Stimulated activated CD8-positive, alpha-beta memory T cell treated with anti-CD3 and anti-CD28 coated beads, Interleukin-4, amount 100 ng/mL, for 24 hours (primary cell): ENCODE data around the gene SLC4A5.
"Not testable (repeated sequence)": the region's sequence is repeated elsewhere in the genome, so short reads cannot be mapped to it uniquely, and the experiment has no call there.

Experiments used
- DNase-seq: peaks from one replicate; pipeline ENCODE4 v3.0.0-alpha.2; 2020; ENCODE audit warnings: low read depth

The SLC4A5 gene

DNA sequence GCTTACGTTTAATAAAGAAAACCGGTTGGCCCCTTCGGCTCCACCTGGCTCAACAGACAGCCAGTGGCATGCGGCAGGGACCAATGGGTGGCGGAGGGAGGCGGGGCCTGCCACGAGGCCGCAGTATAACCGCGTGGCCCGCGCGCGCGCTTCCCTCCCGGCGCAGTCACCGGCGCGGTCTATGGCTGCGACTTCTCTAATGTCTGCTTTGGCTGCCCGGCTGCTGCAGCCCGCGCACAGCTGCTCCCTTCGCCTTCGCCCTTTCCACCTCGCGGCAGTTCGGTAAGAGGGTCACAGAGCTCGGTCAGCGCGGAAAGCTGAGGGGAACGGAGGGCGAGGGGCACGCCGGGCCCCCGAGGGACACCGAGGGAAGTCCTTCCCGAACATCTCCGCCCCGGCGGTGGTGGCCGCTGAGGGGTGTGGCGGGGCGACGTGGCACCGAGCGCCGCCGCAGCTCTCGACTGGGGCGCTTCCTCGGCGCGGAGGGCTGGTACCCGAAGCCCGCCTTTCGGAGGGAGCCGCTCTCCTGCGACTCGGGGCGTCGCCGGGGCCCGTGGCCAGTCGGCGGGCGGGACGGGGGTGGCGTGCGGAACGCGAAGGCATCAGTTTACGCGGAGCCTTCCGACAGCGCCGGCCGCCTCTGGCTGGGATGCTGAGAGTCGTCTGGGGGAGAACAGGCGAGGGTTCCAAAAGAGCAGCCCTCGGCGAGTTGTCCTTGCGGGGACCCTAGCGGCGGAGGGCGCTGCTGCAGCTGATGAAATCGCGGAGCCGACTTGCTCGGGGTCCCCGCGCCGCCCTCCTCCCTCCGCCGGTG is 144.5 kb downstream of the SLC4A5 start, which contains the start of gene MTHFD2:
MTHFD2 (plus strand) TSS at position 155 of the 814 bp plus-strand sequence; CDS start at position 182, 27 bp downstream.
- DNase-seq, result peak; percentile 86

DNA sequence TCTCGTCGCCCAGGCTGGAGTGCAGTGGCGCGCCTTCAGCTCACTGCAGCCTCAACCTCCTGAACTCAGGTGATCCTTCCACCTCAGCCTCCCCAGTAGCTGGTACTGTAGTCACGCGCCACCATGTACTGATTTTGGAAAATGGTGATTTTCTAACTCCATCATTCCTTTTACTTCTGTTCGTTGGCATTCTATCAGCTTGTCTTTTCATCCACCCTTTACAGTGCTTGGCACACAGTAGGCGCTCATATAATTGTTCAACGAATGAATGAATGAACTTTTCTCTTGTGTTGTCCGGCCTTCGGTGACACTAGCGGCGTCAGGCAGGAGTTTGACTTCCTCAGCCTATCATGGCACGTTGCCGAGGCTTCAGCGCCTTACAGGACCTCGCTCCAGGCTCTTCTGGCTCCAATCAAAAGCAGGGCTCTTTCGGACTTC is 145.2 kb downstream of the SLC4A5 start:
- DNase-seq, result no peak

DNA sequence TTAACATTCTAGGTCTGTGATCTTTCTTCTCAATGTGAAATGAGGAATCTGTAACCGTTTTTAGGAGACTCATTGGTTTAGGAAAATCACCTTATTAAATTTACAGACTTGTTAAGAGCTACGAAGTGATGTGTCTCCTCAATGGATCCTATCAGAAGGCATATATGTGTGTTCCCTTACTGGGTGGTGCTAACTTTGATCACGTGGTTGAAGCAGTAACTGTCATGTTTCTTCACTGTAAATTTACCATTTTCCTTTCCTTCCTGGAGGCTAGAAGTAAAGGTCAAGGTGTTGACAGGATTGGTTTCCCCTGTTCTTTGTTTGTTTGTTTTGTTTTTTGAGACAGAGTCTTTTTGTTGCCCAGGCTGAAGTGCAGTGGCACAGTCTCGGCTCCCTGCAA is 146.2 kb downstream of the SLC4A5 start:
- DNase-seq, result no peak

DNA sequence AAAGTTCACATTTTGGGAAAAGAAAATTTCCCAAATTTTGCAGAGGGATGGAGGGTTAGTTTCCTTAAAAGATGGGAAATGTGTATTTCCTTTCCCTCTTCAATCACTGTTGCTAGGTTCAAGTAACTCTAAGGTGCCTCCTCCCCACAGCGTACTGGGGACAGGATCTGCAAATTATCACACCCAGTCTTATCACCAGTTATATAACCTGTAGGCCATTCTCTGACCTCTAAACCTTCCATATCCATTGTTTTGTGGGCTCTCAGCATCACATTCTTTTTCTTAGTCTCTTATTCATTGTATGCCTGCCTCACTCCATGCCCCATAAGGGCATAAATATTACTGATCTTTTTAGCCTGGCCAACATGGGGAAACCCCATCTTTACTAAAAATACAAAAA is 148.4 kb downstream of the SLC4A5 start:
- no peak for DNase-seq

DNA sequence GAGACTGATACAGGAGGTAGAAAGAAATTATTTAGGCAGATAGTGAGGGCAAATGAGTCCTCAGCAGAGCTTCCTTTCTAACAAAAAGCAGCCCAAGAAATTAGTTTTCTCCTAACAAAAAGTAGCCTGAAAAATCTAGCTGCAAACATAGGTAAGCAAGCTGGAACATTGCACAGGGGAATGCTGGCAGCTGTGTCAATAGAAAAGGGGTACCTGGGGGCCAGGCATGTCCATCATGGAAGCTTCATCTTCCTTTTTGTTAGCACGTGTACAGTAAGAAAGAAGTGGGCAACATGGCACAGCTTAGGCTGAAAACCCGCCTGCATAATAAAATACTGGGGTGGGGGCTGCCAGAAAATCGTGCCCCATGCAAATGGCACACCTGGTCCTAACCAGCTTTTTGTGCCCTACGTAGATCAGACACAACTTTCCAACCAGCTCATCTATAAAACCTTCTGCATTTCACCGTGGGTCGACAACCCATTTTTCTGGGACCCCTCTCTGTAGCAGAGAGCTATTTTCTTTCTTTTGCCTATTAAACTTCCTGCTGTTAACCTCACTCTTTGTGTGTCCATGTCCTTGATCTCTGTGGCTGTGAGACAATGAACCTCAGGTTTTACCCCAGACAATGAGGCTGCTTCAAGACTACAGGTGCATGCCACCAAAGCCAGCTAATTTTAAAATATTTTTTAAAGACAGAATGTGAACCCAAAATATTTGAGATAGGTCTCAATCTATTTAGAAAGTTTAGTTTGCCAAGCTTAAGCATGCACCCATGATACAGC is 151.4 kb downstream of the SLC4A5 start:
- DNase-seq, result no peak

DNA sequence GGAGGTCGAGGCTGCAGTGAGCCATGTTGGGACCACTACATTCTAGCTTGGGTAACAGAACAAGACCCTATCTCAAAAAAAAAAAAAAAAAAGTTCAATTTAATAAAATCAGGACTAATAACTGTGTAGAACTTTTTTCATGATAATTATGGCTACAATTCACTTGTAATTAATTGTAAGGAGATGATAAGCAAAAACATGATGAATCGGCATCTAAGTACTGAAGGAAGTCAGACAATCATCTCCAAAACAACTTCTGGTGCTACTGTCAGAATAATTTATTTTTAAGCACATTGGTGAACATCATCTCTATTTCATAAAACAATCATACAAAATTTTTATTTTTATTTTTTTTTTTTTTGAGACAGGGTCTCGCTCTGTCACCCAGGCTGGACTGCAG is 154.5 kb downstream of the SLC4A5 start:
- no peak for DNase-seq

DNA sequence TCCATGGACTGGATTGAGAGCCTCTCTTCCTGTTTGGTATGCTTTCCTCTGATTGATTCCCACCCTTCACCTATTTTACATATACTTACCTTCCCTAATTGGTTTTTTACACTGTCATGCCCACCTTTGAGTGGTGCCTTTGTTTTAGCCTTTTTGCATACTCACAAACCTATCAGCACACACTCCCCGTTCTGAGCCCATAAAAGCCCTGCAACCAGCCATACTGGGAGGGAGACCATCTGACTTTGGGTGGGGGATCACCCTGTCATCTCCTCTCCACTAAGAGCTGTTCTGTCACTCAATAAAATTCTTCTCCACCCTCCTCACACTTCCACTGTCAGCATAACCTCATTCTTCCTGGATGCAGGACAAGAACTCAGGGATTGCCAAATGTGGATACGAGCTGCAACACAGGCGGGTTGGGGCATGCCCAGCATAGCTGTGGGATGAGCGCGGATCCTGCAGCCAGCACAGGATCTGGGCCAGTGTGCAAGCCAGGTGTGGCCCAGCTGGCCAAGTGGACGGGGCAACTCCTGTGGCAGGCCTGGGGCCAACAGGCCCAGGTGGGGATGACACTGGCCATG is 155.1 kb downstream of the SLC4A5 start:
- DNase-seq, result no peak

DNA sequence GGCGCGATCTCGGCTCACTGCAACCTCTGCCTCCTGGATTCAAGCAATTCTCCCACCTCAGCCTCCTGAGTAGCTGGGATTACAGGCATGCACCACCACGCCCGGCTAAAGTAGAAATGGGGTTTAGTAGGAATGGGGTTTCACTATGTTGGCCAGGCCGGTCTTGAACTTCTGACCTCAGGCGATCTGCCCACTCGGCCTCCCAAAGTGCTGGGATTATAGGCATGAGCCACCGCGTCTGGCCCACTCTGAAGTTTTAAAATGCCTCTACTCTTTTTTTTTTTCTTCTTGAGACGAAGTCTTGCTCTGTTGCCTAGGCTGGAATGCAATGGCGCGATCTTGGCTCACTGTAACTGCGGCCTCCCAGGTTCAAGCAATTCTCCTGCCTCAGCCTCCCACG is 156.5 kb downstream of the SLC4A5 start:
- DNase-seq, result not testable (repeated sequence)

DNA sequence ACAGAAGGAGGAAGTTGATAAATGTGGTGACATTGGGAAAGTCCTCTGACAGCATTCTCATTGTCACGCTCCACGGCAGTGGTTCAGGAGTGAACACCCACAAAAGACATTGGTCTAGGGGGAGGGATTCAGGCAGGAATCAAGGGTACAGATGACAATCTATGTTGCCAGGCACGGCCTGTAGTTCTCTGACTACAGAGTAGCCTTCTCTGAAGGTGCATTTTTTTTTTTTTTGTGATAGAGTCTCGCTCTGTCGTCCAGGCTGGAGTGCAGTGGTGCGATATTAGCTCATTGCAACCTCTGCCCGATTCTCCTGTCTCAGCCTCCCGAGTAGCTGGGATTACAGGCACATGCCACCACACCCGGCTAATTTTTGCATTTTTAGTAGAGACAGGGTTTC is 157.2 kb downstream of the SLC4A5 start:
- no peak for DNase-seq

DNA sequence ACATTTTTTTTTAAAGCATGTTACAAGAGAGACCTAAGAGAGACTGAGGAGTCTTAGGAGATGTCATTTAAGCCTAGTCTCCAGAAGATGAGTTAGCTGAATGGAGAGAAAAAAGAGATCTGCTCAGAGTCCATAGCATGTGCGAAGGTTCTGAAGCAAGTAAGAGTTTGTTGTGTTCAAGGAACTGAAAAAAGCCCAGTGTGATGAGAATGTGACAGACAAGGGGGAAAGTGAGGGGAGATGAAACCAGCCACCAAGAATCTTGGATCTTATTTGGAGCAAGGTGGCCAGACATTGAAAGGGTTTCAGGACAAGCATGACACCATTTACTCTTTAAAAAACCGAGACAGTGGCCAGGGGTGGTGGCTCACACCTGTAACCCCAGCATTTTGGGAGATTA is 159.3 kb downstream of the SLC4A5 start:
- no peak for DNase-seq

DNA sequence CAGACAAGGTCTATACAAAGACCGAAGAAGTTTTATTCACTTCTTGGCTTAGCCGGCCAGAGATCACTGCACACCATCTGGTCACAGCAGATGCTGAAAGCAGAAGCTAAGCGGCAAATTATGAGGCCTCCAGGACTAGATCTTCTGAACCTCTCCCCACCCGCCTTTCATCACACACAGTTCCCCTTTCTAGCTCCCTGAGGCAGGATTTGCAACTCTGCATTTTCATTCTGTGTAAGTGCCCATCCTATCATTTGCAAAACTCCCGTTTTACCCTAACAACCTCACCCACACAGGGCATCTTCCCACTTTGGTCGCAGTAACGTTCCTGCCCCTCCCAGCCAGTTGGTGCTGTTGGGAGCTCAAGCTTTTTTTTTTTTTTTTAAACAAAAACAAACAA is 161.5 kb downstream of the SLC4A5 start:
- DNase-seq, result no peak

DNA sequence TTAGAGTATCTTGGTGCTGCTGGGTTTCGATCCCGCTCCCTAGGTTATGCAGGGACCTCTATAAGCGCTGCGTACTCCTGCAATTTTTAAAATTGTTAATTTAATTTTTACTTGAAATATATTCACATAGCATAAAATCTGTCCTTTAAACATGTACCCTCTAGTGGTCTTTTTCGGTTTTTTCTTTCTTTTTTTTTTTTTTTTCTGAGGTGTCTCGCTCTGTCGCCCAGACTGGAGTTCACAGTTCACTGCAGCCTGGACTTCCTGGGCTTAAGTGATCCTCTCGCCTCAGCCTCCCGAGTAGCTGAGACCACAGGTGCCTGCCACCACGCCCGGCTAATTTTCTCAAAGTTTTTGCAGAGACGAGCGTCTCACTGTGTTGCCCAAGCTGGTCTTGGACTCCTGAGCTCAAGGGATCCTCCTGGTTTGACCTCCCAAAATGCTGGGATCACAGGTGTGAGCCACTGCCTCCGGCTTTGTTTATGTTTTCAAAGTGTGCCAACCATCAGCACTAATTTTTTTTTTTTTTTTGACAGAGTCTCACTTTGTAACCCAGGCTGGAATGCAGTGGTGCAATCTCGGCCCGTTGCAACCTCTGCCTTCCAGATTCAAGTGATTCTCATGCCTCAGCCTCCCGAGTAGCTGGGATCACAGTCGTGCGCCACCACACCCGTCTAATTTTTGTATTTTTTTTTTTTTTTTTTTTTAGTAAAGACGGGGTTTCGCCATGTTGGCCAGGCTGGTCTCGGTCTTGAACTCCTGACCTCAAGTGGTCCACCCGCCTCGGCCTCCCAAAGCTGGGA is 164.0 kb downstream of the SLC4A5 start:
- no peak for DNase-seq

DNA sequence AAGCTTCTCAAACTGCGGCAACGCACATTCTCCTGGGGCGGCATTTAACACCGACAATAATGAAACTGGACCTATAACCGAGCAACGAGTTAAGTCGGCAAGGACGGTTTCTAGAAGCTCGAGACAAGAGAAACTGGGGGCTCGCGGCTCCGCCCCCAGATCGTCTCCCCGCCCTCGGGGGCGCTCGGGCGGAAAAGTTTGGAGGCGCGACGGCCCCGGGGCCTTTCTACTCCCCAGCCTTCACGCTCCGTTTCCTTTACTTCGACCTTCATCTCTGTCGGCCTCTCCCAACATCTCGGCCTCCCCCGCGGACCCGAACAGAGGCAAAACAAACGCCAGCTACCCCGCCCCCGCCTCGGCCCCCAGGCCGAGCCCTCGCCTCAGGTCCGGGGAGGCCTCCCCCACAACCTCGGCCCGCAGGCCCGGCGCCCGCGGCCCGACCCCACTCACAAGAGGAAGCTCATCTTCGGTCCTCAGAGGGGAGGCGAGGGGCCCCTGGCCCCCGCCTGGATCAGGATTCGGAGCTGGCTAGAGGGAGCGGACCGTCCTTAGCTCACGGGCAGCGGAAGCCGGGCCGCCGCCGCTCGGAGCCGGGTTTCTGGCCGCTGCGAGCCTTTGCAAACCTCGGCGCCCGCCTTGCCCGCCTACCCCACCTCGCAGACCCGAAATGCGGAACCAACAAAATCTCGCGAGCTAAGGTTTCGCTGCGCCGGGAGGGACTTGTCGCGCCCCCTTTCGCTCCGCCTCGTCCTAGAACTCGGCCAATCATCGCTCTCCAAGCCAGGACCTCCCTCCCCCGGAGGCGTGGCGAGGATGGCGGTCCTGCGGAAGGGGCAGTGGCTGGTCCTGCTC is 164.8 kb downstream of the SLC4A5 start, which contains the start of gene MOB1A:
MOB1A (minus strand) TSS at position 669 of the 852 bp plus-strand sequence; CDS start at position 464, 205 bp downstream.
- DNase-seq, result peak; percentile 97

DNA sequence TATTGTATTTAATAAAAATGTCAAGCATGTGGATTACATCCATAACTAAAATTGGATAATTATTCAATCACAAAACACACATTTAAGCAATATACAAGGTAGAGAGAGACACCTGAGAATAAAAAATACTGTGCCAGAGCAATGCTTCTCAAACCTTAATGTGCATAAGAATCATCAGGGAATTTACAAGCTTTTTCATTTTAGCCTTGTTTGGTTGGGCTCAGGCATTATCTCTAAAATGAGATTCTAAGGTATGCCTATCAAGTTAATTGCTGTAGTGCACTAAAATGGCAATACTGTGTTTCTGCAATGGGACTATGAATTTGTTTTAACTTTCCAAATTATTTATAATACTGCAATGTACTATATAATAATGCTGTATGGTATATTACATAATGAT is 165.5 kb downstream of the SLC4A5 start:
- no peak for DNase-seq

DNA sequence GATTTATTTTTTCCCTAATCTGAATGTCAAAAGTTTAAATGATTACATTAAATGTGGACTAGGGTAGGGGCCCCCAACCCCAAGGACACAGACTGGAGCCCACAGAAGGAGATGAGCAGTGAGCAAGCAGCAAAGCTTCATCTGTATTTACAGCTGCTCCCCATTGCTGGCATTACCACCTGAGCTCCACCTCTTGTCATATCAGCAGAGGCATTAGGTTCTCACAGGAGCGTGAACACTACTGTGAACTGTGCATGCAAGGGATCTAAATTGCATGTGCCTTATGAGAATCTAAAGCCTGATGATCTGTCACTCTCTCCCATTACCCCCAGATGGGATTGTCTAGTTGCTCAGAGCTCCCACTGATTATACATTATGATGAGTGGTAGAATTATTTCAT is 168.3 kb downstream of the SLC4A5 start:
- no peak for DNase-seq

DNA sequence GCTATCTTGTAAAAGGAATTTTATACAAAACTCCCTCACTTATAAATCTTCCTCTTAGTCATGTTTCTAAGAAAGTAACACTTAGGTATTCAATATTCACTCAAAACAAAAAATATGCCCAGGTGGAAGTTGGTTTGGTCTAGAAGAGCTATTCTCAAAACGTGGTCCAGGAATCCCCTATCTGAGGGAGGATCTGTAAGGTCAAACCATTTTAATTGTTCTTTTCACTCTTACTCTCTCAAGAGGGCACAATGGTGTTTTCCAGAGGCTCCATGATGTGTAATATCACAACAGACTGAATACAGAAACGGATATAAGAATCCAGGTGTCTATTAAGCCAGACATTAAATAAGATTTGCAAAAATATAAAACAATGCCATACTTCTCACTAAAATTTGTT is 174.5 kb downstream of the SLC4A5 start:
- DNase-seq, result no peak
